Stimulated activated CD4-positive, alpha-beta T cell treated with anti-CD3 and anti-CD28 coated beads, Interleukin-4, amount 100 ng/mL, for 48 hours (primary cell): ENCODE results near the gene AGAP3.
"Not testable (repeated sequence)": the region's sequence is repeated elsewhere in the genome, so short reads cannot be mapped to it uniquely, and the experiment has no call there.

Source experiments
- DNase-seq, 2 donors: peaks; one replicate each; pipeline ENCODE4 v3.0.0-alpha.2; 2020; ENCODE audit warnings: low read depth in 2 of 2

The AGAP3 gene

DNA sequence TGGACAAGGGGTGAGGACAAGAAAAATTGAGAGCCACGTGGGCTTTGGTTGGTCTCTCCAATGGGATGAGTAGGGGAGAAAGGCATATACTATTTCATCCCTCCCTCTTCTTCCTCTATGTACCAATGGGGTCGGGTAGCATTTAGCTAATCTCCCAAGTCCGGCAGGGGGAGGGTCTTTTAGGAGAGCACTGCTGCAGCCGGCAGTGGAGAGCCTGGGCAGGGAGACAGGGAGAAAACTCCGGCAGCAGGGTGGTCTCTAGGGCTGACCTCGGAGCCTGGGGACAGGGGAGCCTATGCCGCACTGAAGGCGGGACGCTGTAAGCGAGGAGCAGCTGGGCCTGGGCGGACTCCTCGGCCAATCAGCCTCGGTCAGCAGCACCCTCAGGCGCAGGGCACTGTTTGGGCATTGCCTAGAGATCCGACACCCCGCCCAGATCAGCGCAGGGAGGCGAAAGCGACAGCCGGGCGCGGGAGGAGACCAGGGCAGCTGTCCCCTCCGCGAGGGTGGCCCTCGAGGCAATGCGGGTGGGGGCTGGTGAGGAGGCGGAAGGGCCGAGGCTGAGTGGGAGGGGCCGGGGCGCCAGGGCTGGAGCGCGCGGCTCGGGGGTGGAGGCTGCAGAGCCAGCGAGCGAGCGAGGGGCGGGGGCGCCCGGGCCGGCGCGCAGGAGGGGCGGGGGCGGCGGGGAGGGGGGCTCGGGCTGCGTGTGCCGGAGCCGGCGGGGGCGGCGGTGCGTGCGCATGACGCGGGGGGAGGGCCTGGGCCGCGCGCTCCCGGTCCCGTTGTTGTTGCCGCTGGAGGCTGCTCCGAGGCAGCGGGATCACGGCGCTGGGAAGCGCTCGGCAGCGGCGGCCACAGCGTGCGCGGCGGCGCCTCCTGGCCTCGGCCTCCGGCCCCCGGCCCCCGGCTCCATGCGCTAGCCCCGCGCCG is at the start of gene AGAP3:
AGAP3 (plus strand) TSS at position 785 of the 930 bp plus-strand sequence. CDS start 267 bp downstream, outside the sequence.
- peak in 1 of 2 donors; percentile 46 for DNase-seq

DNA sequence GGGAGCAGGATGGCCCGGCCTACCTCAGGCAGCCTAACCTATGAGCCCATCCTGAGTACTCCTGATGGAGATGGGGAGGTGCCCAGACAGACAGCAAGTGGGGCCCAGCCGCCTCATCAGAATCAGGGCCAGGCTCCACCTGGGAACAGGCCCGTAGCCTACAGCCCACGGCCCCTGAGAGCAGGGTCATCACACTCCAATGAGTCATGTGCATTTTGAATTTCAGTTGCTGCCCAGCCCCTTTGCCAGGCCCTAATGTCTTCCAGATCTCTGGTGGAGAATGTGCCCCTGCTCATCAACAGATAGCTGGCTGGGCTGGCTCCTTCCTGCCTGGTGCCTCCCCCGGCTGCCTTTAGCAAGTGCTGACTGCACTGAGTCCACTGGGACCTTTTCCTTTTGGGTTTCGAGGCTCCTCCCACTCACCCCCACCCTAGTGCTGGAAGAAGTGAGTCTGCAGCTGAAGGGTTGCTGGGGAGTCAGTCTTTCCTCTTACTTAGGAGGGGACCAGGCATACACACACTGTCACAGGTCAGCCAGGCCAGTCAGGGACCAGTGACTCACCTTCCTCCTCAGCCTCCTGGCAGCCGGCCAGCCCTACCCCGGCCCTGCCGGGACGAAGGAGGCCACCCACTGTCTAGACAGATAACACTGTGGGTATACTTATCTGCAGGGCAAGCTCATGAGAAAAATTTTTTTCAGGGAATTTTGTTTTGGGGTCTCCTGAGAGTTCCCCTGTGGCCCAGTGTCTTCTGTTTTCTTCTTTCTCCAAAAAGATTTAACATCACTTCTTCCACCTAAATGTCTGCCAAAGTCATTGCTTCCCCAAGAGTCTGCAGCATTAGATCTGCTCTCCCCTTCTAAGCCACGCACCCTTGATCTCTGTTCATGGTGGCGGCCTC is 47.1 kb upstream of the AGAP3 start:
- DNase-seq: peak; percentile 70 to 76

DNA sequence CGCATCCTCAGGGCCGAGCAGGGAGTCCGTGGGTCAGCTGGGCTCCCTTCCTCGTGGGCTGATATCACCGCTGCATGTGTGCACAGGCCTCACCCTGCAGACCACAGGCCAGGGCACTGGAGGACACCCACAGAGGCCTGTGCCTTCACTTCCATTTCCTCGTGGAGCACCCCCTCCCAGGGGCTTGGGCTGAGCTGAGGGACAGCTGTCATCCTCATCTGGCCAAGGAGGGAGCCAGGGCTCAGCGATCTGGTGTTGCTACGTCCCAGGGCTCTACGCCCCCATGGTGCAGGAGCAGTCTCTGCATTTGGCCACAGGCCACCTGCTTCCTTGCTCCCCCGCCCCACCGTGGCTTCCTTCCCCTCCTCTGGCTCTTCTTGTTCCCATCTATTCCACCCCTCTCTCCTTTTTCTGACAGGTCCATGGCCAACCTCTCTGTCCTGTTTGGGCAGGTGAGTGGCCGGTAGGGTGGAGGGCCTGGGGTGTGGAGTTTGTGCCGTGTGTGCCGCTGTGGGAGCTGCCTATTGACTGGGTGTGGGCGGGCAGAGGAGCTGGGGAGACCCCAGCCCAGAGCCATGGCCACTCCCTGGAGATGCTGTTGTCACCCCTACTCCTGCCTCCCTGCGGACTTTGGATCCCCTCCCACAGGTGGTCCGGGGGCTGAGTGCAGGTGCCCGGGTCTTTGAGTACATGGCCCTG is 46.3 kb upstream of the AGAP3 start:
- DNase-seq: no peak

DNA sequence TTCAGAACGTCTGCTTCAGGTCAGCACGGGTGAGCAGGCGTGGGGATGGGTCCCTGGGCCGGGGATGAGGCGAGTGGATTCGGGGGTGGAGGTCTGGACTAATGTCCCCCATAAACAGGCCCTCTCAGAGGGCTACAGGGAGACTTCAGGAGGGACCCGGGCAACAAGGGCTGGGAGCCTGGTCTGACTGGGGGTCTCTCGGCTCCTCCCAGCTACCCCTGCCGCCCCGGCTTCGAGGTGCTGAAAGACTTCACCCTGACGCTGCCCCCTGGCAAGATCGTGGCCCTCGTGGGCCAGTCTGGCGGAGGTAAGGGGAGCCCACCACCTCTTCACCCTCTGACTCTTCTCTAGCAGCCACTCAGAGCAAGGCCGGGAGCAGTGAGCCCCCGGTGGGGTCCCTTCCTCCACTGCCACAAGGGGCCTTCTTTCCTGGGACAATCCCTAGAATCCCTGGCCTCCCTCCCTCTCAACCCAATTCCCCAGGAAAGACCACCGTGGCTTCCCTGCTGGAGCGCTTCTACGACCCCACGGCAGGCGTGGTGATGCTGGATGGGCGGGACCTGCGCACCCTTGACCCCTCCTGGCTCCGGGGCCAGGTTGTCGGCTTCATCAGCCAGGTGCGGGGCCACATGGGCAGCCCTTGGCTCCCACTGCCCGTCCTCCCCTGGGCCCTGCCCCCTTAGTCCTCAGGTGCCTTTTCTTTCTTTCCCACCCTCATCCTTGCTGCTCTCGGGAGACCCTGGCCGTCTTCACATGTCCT is 45.5 kb upstream of the AGAP3 start:
- DNase-seq: no peak

DNA sequence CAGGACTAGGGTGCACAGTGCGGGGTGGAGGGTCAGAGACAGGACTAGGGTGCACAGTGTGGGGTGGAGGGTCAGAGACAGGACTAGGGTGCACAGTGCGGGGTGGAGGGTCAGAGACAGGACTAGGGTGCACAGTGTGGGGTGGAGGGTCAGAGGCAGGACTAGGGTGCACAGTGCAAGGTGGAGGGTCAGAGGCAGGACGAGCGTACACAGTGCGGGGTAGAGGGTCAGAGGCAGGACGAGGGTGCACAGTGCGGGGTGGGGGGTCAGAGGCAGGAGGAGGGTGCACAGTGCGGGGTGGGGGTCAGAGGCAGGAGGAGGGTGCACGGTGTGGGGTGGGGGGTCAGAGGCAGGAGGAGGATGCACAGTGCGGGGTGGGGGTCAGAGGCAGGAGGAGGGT is 42.8 kb upstream of the AGAP3 start:
- not testable (repeated sequence) for DNase-seq

DNA sequence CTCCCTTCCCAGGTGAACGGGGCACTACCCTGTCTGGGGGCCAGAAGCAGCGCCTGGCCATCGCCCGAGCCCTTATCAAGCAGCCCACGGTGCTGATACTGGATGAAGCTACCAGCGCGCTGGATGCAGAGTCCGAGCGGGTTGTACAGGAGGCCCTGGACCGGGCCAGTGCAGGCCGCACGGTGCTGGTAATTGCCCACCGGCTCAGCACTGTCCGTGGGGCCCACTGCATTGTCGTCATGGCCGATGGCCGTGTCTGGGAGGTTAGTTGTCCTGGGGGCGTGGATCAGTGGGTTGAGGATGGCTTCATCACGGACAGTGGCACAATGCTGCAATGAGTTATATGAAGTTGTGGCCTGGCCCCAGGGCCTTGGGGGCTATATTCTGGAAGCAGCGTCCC is 42.3 kb upstream of the AGAP3 start:
- DNase-seq: no peak

DNA sequence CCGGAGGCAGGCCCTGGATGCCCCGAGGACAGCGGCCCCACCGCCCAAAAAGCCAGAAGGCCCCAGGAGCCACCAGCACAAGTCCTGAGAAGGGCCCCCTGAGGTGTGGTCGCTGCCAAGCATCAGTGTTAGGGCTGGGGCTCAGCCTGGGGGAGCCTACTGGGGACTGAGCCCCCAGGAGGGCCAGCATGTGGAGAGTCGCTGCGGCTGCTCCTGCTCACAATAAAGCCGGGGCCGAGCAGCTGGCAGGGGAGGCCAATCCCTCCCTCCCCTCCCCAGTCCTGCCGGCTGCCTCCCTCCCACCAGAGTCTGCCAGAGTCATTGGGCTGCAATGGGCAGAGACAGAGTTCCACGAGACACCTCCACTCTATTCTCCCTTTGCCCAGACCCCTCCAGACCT is 41.0 kb upstream of the AGAP3 start:
- DNase-seq: no peak

DNA sequence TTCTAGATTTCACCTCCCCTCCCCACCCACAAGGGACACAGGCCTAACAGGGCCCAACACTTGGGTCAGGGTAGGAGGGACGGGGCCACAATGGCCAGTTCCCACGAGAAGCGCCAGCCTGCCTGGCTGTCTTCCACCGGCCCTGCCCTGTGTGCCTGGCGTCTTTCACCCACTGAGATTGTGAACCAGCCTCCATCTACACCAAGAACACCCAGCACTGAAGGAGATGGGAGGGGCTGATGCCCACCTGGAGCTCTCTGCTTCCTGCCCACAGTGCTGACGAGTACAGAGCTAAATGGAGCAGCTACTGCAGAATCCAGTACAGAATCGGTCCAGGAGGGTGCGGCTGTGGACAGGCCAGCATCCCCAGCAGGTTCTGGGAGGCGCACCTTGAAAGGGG is 40.3 kb upstream of the AGAP3 start:
- DNase-seq: no peak

DNA sequence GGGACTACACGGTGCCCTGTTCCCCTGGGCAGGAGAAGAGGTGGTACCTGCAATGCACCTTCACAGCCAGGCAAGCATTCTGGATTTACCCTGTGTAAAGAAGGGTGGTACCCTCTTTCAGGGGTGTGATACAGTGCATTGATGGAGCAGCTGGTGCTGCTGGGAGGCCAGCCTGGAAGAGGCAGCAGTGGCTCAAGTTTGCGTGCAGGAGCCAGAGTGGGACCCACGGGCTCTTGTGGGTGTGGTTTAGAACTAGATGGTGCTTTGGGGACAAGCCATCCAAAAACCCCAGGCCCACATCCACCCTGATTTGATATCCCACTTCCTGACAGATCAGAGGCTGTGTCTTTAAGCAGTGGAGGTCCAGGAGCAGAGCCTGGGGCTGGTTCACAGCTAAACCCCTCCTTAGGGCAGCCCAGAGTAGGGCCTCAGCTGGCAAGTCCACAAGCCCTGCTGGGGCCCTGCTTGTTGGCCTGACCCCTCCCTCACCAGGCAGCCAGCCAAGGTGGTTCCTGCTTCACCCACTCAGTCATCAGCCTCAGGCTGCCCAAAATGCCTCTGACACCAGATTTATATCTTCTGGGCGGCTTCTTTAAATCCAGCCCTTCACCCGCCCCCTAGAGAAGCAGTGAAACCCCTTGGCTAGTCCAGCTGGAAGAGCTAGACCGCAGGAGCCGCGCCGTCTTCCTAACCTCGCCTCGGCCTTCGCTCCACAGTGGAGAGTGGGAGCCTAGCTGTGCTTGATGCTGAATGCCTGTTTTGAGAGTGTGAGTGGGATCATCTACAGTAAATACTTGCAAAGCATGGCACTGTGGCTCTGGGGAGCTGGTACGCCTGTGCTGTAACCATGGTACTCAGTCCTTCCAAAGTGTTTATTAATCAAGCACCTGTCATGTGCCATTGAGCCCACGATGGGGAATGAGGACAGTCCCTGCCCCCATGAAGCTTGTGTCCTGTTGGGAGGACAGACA is 39.4 kb upstream of the AGAP3 start:
- DNase-seq: no peak

DNA sequence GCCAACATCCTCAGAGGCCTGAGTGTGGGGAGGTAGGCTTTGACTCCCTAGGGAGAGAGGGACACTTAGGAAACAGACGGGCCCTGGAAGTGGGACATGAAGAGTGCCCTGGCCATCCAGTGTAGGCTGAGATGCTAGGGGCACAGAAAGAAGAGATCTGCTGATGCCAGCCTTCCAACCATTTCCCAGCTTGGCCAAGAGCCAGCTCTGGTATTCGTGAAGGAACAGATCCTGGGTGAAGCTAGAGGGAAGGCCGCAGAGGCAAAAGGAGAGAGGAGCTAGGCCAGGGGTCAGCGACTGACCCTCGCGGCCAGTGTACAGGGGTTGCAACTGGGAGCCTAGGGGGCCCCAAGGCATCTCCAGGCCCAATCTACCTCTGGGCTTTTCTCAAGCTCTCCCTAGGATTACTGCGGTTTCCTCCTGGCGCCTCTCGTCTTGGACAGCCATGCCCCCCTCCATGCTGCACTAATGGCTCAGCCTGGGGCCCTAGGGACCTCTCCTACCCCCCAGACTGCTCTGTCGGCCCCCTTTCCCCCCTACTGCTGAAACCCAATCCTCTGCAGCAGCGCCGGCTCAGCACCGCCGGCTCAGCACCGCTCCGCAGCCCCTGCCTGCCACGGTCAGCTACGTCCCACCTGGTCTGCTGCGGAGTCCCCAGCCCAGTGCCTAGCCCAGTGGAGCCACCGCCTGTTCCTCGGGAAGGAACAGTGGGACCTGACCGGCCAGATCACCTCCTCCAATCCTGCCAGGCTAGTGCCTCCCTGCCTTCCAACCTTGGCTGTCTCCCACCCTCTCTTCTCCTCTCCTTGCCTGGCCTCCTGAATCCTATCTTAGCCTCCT is 38.1 kb upstream of the AGAP3 start, which contains the start of gene ASIC3:
ASIC3 (plus strand) TSS at position 556 of the 840 bp plus-strand sequence. CDS start 355 bp downstream, outside the sequence.
- no peak for DNase-seq

DNA sequence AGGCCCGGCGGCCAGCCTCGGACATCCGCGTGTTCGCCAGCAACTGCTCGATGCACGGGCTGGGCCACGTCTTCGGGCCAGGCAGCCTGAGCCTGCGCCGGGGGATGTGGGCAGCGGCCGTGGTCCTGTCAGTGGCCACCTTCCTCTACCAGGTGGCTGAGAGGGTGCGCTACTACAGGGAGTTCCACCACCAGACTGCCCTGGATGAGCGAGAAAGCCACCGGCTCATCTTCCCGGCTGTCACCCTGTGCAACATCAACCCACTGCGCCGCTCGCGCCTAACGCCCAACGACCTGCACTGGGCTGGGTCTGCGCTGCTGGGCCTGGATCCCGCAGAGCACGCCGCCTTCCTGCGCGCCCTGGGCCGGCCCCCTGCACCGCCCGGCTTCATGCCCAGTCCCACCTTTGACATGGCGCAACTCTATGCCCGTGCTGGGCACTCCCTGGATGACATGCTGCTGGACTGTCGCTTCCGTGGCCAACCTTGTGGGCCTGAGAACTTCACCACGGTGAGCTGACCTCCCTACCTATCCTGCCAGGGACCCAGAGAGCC is 37.3 kb upstream of the AGAP3 start:
- DNase-seq: no peak

DNA sequence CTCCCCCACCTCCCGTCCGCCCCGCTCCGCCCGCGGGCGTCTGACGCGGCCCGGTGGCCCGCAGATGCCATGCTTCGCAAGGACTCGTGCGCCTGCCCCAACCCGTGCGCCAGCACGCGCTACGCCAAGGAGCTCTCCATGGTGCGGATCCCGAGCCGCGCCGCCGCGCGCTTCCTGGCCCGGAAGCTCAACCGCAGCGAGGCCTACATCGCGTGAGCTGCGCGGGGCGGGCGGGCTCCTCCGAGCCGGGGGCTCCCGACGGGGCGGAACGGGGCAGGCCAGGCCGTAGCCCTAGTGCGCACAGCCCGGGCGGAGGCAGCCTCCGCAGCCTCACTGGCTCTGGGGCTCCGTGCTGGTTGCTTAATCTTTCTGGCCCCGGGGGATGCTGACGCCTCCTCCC is 35.2 kb upstream of the AGAP3 start:
- DNase-seq: peak in 1 of 2 donors; percentile 49

DNA sequence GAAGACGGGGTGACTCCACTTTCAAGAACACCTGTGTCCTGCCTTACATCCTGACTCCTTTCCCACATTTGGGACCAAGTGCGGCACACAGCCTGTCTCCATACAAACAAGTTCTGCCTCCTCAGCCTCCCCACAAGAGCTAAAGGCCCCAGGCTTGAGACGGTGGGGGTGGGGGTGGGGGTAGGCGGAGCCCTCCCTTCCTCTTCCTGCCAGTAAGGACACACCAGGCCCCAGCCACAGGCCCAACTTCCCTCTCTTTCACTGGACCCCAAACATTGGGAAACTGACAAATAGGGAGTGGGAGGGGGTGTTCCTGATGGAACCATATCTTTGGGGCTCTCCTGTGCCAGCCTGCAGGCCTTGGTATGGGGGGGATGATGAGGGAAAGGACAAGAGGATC is 33.2 kb upstream of the AGAP3 start:
- no peak for DNase-seq

DNA sequence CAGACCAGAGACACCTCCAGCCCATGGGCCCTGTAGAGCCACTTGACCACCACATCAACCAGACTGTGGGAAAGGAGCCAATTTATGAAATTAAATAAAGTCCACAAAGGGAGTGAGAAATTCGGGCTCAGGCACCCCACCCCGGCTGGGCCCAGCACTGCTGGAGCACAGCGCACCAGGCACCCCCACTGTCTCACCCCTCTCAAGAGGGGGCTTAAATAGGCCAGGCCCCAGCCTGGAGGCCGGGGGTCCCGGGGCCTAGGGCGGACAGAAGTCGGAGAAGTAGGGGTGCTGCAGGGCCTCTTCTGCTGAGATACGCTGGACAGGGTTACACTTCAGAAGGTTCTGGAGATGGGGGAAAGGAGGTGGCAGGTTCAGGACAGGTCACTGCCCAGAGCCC is 32.5 kb upstream of the AGAP3 start:
- no peak for DNase-seq

DNA sequence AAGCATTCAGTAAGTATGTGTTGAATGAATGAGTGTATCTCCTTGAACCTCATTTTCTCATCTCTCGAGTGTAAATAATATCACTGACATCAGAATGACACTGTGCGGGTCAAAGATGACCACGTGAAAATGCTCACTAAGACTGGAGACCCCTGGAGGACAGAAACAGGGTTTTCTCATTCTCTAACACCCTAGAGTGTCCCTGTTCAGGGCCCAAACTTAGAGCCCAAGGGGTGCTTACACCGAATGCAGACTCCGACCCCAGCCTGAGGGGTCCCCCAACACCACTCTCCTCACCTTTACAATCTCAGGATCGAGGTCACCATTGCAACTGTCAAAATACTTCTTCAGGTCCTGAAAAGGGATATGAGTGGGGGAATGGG is 30.0 kb upstream of the AGAP3 start:
- no peak for DNase-seq

DNA sequence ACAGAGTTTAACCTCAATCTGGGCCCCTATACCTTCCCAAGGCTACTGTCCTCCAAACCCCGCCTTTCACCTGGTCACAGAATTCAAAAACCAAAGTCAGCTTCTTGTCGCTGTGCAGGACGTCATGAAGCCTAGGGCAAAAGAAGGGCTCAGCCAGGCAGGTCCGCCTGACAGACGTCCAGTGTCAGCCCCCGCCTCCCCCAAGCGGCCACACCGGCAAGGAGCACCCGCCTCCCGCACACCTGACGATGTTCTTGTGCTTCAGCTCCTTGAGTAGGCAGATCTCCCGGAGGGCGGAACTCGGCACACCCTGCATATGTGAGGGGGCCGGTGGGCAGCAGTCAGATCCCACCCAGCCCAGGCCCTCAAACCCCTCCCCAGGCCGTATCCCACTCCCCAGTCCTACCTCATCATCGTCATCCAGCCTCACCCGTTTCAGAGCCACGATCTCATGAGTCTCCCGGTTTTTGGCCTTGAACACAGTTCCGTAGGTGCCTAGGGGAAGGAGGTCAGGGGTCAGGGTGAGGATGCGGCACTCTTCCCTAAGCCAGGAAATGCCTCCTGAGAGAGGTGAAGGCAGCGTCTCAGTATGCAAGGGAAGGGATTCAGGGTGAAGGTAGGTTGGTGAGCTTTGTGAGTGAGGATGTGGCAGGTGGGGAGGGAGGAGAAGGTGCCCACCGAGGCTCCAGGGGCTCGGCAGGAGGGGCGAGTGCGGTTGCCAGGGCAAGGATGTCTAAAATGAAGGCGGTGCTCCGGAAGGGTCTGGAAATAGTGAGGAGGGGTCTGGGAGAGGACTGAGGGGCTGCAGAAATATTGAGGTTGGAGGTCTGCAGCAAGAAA is 29.4 kb upstream of the AGAP3 start:
- no peak for DNase-seq

DNA sequence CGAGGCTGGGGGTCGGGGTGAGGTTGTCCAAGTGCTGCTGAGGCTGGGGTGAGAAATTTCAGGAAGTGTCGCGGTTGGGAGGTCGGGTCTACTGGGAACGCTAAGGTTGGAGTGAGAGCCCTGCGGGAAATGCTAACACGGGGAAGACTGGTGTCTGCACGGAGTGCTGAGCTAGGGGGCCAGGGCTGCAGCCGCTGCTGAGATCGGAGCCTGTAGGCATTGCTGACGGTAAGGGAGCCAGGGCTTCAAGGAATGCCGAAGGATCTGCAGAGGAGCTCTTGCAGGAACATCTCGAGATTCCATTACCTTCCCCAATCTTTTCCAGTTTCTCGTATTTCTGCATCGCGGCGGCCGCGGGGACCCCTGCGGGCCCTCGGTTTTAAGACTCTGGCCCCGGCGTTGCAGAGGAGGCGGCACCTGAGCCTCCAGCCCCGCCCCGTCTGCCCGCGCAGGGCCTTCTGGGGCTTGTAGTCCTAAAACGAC is 28.7 kb upstream of the AGAP3 start, which contains the start of gene CDK5:
CDK5 (minus strand) TSS at position 392 of the 483 bp plus-strand sequence; CDS start at position 343, 49 bp downstream.
- no peak for DNase-seq
